ENCODE results near the gene SAMSN1.

Gene SAMSN1

GRCh38 chr21:14545906-14546480, at the start of gene SAMSN1:
TSS of gene SAMSN1 (minus strand) at chr21:14546315. CDS start at chr21:14546261, 54 bp downstream.
- peak; percentile 83 to 94 (median 89) for DNase-seq

GRCh38 chr21:14595449-14595848, 49.3 kb upstream of the SAMSN1 start:
- no peak for DNase-seq

- DNase-seq = no peak
Observed at GRCh38 chr21:14594967-14595366, 48.9 kb upstream of the SAMSN1 start.

DNA sequence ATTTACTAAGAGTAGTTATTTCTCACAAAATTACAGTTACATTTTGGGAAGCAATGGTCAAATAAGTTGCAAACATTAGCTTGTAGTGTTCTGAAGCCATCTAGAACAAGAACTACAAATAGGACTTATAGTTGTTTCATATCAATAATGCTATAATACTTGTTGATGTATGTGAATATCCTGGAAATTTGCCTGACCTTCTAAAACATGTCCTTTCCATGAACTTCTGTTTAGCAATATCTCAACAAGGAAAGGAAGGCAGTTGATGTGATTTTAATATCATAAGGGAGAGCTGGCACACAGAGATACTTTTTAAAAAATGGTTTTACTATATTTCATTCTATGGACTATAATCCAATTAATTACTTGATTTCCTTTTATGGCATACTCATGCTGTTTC, 47.1 kb upstream of the SAMSN1 start:
- no peak for DNase-seq

- DNase-seq = peak in 1 of 3 donors; percentile 53
Observed at GRCh38 chr21:14592296-14593000, 46.3 kb upstream of the SAMSN1 start.

DNA sequence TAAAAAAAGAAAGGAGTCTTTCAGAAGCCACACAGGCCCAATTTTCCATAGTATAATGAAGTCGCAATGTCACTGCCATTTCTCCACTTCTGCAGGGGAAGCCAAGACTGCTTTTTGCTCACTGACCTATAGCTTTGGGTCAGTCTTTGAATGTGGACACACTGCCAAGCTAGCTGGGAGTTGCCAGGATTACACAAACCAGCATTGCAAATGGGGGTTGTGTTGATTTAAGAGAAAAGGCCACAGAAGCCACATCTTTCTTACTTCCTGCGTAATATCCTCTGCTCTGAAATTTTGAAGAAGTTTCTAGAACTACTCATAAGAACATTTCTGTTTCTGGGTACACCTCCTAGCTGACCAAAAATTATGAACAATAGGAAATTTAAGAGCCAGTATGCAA, 45.8 kb upstream of the SAMSN1 start:
- DNase-seq = peak; percentile 90 to 99 (median 96)

GRCh38 chr21:14591377-14591776, 45.3 kb upstream of the SAMSN1 start:
- DNase-seq = peak in 2 of 3 donors; percentile 33 to 56

GRCh38 chr21:14589855-14590563, 43.9 kb upstream of the SAMSN1 start:
- peak; percentile 33 to 90 (median 77) for DNase-seq

DNA sequence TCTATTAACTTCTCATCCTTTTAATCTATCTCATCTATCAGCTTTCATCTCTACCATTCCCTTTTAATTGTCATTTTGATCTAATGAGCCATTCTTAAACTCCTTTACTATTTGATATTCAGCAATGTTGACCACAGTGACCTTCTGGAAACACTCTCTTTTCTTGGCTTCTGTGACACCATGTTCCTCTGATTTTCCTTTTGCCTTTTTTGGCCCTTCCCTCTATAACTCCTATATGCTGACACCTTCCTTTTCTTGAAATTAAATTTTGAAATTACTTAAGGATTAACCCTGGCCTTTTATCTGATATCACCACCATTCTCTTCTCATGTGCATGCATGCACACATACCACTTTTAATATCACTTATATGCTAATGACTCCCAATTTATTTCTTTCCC, 41.2 kb upstream of the SAMSN1 start:
- no peak for DNase-seq

GRCh38 chr21:14585122-14585521, 39.0 kb upstream of the SAMSN1 start:
- no peak for DNase-seq

- no peak for DNase-seq
Observed at GRCh38 chr21:14584357-14585095, 38.4 kb upstream of the SAMSN1 start.

GRCh38 chr21:14583629-14584255, 37.6 kb upstream of the SAMSN1 start:
- DNase-seq = no peak

GRCh38 chr21:14582934-14583628, 37.0 kb upstream of the SAMSN1 start:
- DNase-seq = no peak

DNA sequence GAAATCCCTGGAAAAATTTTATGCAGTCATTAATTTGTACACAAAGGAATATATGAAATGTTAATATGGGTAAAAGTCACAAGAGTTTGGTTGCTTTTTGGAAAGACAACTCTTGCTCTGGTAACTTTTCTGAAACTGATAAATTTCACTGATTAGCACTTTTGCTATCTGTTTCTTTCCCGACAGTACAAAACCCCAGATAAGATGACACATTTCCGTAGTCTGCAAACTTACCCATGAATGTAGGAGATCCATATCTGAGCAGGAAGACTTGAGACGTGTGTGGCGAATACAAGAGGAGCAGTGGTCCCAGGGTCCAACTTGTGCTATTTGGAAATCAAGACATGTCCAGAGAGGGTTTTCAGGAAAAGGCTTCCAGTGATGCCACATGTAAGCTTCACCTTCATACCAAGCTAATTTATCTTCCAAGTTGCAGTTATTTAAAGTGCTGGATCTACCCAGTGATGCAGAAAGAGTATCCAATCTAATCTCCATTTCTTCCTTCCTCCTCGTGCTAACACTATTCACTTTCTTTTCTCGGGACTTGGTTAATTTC, 35.9 kb upstream of the SAMSN1 start:
- no peak for DNase-seq

GRCh38 chr21:14573244-14573643, 27.1 kb upstream of the SAMSN1 start:
- DNase-seq = peak in 2 of 3 donors; percentile 25 to 34

DNA sequence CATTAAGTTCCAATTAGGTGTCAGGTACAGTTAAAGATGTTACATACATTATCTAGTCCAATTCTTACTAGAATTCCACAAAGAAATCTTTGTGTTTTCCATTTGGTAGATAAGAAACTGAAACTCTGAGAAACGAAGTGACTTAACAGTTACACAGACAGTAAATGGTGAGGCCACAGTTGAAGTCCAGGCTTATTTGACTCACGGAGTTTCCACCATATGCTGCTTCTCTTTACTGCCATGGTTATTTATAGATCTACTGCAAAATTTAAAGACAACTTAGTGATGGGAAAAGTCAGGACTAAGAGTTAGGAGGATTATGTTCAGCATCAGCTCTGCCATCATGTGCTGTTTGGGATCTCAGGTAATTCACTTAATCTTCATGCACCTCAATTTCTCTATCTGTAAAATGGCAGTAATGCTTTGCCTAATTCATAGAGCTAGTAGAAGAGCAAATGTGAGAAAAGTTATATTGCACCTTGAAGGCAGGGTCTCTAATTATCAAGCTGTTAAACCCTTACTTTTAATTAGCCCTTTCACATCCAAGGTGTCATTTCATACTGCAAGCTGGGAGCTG, 26.2 kb upstream of the SAMSN1 start:
- DNase-seq = peak; percentile 63 to 92 (median 72)

DNA sequence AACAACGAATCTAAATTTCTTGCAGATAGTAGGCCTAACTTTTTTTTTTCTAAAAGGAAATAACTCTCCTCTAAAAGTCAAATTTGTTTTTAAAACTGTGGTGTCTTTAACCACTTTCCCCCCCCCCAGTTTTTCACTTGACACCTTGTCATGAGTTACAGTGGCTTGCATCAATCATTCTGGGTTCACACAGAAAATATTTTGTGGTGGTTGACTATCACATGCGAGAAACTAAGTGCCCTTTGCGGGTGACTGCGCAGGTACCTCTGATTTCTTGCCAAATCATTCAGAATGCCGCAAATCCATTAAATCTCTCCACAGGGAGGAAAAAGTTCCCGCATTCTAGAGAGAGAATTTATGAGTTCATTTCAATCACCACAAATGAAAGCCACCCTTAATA, 23.8 kb upstream of the SAMSN1 start:
- DNase-seq = no peak

DNA sequence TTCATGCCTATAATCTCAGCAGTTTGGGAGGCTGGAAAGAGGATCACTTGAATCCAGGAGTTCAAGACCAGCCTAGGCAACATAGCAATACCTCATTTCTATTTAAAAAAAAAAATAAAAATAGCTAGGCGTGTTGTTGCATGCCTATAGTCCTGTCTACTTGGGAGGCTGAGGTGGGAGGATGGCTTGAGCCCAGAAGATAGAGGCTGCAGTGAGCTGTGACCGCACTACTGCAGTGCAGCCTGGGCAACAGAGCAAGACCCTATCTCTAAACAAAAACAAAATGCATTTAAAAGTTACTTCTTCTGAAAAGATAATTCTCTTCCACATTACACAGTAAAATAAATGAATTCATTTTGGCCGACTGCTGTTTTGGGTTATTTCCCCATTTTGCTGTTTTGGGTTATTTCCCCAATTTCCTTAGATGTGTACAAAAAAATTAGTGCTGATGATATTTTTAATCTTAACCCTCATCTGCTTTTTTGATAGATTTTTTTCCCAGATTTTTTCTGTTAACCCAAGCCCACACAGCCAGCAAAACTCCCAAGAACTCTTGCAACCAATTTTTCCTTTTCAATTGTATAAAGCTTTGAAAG, 23.0 kb upstream of the SAMSN1 start:
- peak; percentile 38 to 79 (median 62) for DNase-seq

DNA sequence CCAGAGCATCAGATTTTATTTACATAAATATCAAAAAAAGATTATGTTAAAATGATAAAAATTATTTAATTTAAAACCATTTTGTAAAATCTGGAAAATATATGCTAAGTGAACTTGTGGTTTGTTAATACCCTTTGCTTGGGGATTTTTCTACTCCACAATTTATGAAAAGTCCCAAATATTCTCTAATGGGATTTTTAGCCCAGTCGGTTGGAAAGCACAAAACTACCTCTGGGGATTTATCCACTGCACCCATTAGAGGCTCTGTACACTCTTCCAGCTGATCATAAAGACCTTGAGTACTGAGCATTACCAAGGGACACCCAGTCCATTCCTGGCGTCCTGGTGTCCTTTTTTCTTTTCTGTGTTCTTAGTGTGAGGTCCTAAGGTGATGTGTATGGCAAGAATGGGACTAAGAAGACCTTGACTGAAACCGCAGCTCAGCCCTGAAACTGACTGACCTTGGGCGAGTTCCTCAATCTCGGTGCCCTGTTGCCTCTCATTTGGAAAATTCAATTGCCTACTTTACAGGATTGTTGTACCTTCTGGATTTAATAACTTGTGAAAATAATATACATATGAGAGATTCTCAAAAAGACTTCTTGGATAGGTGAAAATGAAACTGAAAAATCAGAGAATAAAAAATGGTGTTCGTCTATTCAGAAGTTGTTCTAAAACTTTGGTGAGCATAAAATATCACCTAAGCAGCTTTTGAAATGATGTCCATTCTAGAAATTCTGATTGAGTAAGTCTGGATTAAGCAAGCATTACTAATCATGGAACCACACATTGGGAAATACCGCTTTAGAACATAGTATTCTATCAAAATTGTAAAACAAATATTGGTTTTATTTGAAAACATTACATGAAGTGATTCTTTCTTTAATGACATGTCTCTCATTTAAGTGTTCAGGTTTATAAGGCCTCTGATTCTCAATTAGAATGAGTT, 21.5 kb upstream of the SAMSN1 start:
- DNase-seq = peak; percentile 50 to 89 (median 89)

DNA sequence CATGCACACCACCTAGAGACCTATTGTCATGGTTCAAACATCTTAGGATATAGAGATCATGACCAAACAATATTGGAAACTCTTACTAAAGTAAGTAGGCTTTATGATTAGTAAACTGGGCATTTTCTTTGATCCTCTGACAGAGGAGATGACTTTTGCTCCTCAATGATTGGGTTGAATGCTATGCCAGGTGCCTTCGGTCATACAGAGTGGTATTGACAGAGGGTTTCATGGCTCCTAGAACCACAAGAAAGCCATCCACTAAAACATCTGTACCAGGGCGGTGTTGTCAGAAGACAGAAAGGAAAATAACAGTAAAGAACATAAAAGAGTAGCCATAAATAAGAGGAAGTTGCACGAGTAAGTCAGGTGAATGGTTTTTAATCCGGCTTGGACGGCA, 20.8 kb upstream of the SAMSN1 start:
- no peak for DNase-seq
